Progenitor cell of endocrine pancreas (in vitro differentiated cells): ENCODE results near the gene PSAPL1. TPM values are rescaled to one million over a fixed set of nuclear protein-coding genes. Genes with fewer than 3 reads are reported as not detected.
"Not testable (repeated sequence)": the region's sequence is repeated elsewhere in the genome, so short reads cannot be mapped to it uniquely, and the experiment has no call there.

Source experiments
- DNase-seq: peaks from one replicate; pipeline ENCODE4 v3.0.0; 2021; ENCODE audit warnings: low spot score; ENCODE audit not compliant: unreplicated experiment
- H3K27ac Mint-ChIP-seq: 2 replicates; pipeline ENCODE4 v1.8.0; 2021; ENCODE audit warnings: mild to moderate bottlenecking, moderate library complexity, mixed read lengths
- H3K27me3 Mint-ChIP-seq: 2 replicates; pipeline ENCODE4 v1.8.0; 2021; ENCODE audit warnings: mixed read lengths
- H3K36me3 Mint-ChIP-seq: 2 replicates; pipeline ENCODE4 v1.8.0; 2022; ENCODE audit warnings: mixed read lengths; ENCODE audit not compliant: insufficient read depth
- H3K4me1 Mint-ChIP-seq: 2 replicates; pipeline ENCODE4 v1.8.0; 2021; ENCODE audit warnings: low read depth, mixed read lengths
- H3K4me3 Mint-ChIP-seq: 2 replicates; pipeline ENCODE4 v1.8.0; 2021; ENCODE audit warnings: low read depth, mild to moderate bottlenecking, moderate library complexity, mixed read lengths
- H3K9me3 Mint-ChIP-seq: 2 replicates; pipeline ENCODE4 v1.8.0; 2021; ENCODE audit warnings: low read depth, mixed read lengths
- CTCF ChIP-seq: fragments of 200-600 bp; sonication (generic); IDR thresholded peaks from one replicate; pipeline ENCODE4 v1.5.0; 2021; ENCODE audit warnings: antibody characterized with exemption, mild to moderate bottlenecking; ENCODE audit not compliant: unreplicated experiment
- total RNA-seq: library from RNA; stranded (reverse); gene quantifications from 2 replicates; pipeline ENCODE4 v1.2.1, GENCODE V29; 2021

Gene PSAPL1
- total RNA-seq, 1 donor from 2014 or later = 0.14 TPM

- Mint-ChIP-seq H3K9me3 (no peaks in the 10 kb centered on the region), H3K4me3 (no peak overlapping the region), H3K36me3 (no peaks in the 10 kb centered on the region), H3K27me3 (no peaks in the 10 kb centered on the region), H3K4me1 (peaks cover 5% of the 10 kb centered on the region), H3K27ac (no peak overlapping the region)
- no peak for TF ChIP-seq CTCF
- DNase-seq = no peak
These were observed 22.7 kb upstream of the PSAPL1 start for GRCh38 chr4:7457201-7458065.

DNA sequence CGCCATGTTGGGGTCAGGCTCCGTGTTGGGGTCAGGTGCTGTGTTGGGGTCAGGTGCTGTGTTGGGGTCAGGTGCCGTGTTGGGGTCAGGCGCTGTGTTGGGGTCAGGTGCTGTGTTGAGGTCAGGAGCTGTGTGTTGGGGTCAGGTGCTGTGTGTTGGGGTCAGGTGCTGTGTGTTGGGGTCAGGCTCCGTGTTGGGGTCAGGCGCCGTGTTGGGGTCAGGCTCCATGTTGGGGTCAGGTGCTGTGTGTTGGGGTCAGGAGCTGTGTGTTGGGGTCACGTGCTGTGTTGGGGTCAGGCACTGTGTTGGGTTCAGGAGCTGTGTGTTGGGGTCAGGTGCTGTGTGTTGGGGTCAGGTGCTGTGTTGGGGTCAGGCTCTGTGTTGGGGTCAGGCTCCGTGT, 18.1 kb upstream of the PSAPL1 start:
- not testable (repeated sequence) for H3K27ac Mint-ChIP-seq, DNase-seq, H3K27me3 Mint-ChIP-seq, H3K4me1 Mint-ChIP-seq, H3K4me3 Mint-ChIP-seq, H3K9me3 Mint-ChIP-seq, H3K36me3 Mint-ChIP-seq

DNA sequence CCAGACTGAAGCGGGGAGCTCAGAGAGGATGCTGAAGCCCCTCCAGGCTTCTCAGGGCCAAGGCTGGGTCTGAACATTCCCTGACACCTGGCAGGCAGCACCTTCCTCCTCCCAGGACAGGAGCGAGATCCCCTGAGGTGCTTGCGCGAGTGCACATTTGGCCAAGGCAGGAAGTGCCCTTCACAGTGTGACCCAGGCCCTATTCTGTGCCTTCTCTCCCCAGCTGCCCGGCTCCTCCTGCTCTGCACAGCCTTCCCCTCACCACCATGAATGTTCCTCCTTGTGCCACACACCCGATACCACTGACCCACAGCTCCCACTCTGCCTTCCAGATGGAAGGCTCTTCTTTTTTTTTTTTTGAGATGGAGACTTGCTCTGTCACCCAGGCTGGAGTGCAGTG, 17.1 kb upstream of the PSAPL1 start:
- H3K27me3 Mint-ChIP-seq = peaks cover 8% of the 10 kb centered on the region
- no peak overlapping the region for H3K4me3 Mint-ChIP-seq
- no peak for DNase-seq
- no peak for TF ChIP-seq CTCF
- H3K36me3 Mint-ChIP-seq = no peaks in the 10 kb centered on the region
- no peaks in the 10 kb centered on the region for H3K9me3 Mint-ChIP-seq
- H3K4me1 Mint-ChIP-seq = no peaks in the 10 kb centered on the region
- H3K27ac Mint-ChIP-seq = no peak overlapping the region

DNA sequence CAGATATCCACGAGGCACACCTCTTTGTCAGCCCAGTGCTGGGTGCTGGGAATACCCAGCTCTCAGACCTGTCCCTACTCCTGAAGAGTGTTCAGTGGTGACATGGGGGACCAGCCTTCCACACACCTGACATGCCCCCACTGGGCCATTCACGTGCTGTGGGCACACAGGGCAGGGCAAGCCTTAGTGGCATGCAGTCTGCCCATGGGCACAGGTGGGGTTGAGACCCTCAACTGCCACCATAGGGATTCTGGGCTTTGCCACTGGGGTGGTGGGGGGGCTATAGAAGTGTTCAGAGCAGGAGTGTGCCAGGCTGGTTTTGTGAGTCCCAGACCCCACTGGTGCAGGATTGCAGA, 16.7 kb upstream of the PSAPL1 start:
- Mint-ChIP-seq H3K27ac (no peak overlapping the region), H3K36me3 (no peaks in the 10 kb centered on the region), H3K4me3 (no peak overlapping the region), H3K4me1 (no peaks in the 10 kb centered on the region), H3K27me3 (peaks cover 8% of the 10 kb centered on the region), H3K9me3 (no peaks in the 10 kb centered on the region)
- DNase-seq = no peak
- no peak for TF ChIP-seq CTCF

- no peaks in the 10 kb centered on the region for H3K36me3 Mint-ChIP-seq
- H3K27ac Mint-ChIP-seq = no peak overlapping the region
- no peaks in the 10 kb centered on the region for H3K4me1 Mint-ChIP-seq
- no peak for DNase-seq
- no peaks in the 10 kb centered on the region for H3K9me3 Mint-ChIP-seq
- no peak for TF ChIP-seq CTCF
- H3K27me3 Mint-ChIP-seq = peaks cover 8% of the 10 kb centered on the region
- no peak overlapping the region for H3K4me3 Mint-ChIP-seq
These were observed 16.2 kb upstream of the PSAPL1 start for GRCh38 chr4:7450775-7451433.
